HG02938 (cell line): ENCODE measurements around the gene B4GALT1.
"Not testable (repeated sequence)": the region's sequence is repeated elsewhere in the genome, so short reads cannot be mapped to it uniquely, and the experiment has no call there.

Experiments used
- ATAC-seq: cut with Tn5 transposase; IDR thresholded peaks from one replicate; pipeline ENCODE4 v1.9.1; 2021; ENCODE audit warnings: mild to moderate bottlenecking, moderate library complexity; ENCODE audit not compliant: unreplicated experiment

The B4GALT1 gene

GRCh38 chr9:33105959-33106358 lies 61.2 kb downstream of the B4GALT1 start:
- no peak for ATAC-seq

GRCh38 chr9:33105504-33105903 lies 61.6 kb downstream of the B4GALT1 start:
- ATAC-seq = no peak

GRCh38 chr9:33104401-33104800 lies 62.7 kb downstream of the B4GALT1 start:
- no peak for ATAC-seq

- ATAC-seq = no peak
Observed at GRCh38 chr9:33103501-33104281, 63.4 kb downstream of the B4GALT1 start.

GRCh38 chr9:33102551-33103210 lies 64.5 kb downstream of the B4GALT1 start:
- no peak for ATAC-seq

- ATAC-seq = no peak
Observed at GRCh38 chr9:33101104-33101951, 65.8 kb downstream of the B4GALT1 start.

GRCh38 chr9:33099754-33100153 lies 67.4 kb downstream of the B4GALT1 start:
- no peak for ATAC-seq

- ATAC-seq = no peak
Observed at GRCh38 chr9:33097192-33097591, 69.9 kb downstream of the B4GALT1 start.

GRCh38 chr9:33092634-33093033 lies 74.5 kb downstream of the B4GALT1 start:
- ATAC-seq = no peak

- not testable (repeated sequence) for ATAC-seq
Observed at GRCh38 chr9:33085672-33086071, 81.5 kb downstream of the B4GALT1 start.

- no peak for ATAC-seq
Observed at GRCh38 chr9:33082538-33083326, 84.4 kb downstream of the B4GALT1 start.

GRCh38 chr9:33082128-33082527 lies 85.0 kb downstream of the B4GALT1 start:
- no peak for ATAC-seq

- ATAC-seq = peak; percentile 42
Observed at GRCh38 chr9:33081128-33081851, 85.8 kb downstream of the B4GALT1 start.

GRCh38 chr9:33080534-33080933 lies 86.6 kb downstream of the B4GALT1 start:
- no peak for ATAC-seq

GRCh38 chr9:33076046-33077004 lies 90.8 kb downstream of the B4GALT1 start, which contains the start of gene SMU1:
SMU1 (minus strand) TSS chr9:33076674; CDS start chr9:33076608, 66 bp downstream.
- peak; percentile 98 for ATAC-seq

GRCh38 chr9:33068991-33069390 lies 98.1 kb downstream of the B4GALT1 start:
- no peak for ATAC-seq

- ATAC-seq = peak; percentile 87
Observed at GRCh38 chr9:33065157-33066076, 101.7 kb downstream of the B4GALT1 start.
